Islet of Langerhans (tissue), 1 donor: ENCODE results near the gene TCF19.

ENCODE experiments used
- FAIRE-seq: peaks from one replicate; lab custom pipeline; 2011; peaks lifted over from hg19 to GRCh38; lab: Jason Lieb, UNC

The TCF19 gene

GRCh38 chr6:31128093-31128676 lies 30.2 kb upstream of the TCF19 start:
- FAIRE-seq: no peak

DNA sequence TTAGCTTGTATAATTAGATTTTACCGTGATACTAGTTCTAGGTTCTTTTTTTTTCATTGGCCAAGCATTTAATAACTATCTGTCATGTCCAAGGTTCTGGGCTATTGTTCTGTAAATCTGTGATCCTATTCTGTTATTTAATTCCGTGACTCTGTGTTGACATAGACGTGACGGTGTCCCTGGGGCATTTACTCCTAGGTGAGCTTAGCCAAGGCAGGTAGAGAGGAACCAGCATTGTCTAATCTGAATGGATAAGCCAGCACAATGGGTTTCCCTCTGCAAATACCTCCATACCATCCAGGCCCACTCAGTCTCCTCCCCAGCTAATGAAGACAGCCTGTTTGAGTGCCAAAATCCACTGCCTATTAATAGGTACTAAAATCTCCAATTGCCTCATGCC lies 29.3 kb upstream of the TCF19 start:
- no peak for FAIRE-seq

DNA sequence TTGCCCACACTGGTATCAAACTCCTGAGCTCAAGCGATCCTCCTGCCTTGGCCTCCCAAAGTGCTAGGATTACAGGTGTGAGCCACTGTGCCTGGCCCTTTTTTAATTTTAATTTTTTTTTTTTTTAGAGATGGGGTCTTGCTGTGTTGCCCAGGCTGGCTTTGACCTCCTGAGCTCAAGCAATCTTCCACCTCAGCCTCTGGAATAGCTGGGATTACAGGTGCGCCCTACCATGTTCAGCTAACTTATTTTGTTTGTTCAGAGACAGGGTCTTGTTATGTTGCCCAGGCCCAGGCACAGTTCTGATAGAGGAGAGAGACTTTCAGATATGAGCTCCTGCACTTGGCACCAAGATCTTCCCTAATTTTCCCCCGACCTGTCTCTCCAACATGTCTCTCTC lies 27.6 kb upstream of the TCF19 start:
- no peak for FAIRE-seq

DNA sequence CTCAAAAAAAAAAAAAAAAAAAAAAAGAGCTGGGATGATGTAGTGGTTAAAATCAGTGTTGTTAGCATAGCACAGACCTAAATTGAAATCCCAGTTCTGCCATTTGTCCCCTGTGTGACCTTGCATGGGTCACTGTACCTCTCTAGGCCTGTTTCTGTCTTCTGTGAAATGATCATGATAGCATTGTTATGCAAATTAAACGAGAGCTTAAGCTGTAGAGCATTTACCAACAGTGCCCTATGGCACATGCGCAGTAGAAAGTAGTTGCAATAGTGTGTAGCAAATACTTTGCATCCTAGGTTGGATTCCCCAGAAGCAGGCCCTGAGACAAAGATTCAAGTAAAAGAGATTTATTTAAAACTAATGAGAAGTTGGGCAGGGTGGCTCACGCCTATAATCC lies 26.8 kb upstream of the TCF19 start:
- FAIRE-seq: no peak

DNA sequence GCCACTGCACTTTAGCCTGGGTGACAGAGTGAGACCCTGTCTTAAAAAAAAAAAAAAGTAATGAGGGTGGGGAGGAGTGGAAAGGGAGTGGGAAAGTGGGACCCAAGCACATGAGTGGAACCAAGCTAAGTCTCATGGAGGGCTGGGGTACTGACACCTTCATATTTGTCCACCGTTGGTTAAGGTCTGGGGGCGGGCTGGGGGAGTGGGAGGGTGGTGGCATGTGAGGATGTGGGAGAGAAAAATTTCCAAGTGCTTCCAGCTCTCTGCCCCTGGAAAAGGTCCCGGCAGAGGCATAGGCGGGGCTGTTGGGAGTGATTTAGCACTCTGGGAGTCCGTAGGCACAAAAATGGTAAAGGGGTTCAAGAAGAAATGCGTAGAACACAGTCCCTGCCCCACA lies 25.6 kb upstream of the TCF19 start:
- no peak for FAIRE-seq

- no peak for FAIRE-seq
Measured at GRCh38 chr6:31135710-31136109, 22.7 kb upstream of the TCF19 start.

GRCh38 chr6:31138982-31139381 lies 19.4 kb upstream of the TCF19 start, which contains the start of gene PSORS1C2:
TSS of gene PSORS1C2 (minus strand) at chr6:31139066. CDS start at chr6:31139026, 40 bp downstream.
- no peak for FAIRE-seq

GRCh38 chr6:31139599-31139998 lies 18.8 kb upstream of the TCF19 start:
- no peak for FAIRE-seq

GRCh38 chr6:31140643-31141042 lies 17.7 kb upstream of the TCF19 start:
- no peak for FAIRE-seq

DNA sequence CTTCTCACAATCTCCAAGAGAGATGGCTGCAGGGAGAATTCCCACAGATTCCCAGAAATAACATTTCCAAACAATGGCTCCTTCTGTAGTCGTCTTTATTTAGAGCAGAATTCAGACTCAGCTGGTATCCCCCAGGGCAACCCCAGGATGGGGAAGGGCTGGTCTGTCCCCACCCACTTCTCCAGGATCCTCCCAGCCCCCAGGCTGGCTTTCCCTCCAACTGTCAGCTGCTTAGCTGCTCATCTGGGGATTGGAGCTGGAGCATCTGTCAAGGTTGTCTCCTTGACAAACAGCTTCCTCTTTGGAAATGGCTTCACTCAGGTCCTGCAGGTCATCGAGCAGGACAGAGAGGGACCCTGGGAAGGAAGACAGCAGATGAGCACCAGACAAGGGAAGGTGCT lies 16.0 kb upstream of the TCF19 start:
- FAIRE-seq: no peak

DNA sequence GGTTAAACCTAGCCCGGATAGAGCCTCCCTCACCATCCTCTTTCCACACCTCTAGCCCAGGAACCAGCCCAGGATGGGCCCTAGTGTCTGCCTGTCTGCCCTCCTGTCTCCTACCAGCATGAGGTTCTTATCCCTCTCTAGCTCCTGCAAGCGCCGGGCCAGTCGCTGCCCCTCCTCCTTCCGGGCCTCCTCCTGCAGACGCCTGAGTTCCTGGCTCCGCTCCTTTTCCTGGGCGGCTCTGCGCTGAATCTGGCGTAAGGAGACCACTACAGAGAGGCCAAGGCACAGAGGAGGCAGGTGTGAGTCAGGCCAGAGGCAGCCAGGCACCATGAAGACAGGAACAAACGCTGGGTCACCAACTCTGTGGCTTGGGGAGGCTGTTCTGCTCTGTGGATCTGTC lies 15.2 kb upstream of the TCF19 start:
- no peak for FAIRE-seq

DNA sequence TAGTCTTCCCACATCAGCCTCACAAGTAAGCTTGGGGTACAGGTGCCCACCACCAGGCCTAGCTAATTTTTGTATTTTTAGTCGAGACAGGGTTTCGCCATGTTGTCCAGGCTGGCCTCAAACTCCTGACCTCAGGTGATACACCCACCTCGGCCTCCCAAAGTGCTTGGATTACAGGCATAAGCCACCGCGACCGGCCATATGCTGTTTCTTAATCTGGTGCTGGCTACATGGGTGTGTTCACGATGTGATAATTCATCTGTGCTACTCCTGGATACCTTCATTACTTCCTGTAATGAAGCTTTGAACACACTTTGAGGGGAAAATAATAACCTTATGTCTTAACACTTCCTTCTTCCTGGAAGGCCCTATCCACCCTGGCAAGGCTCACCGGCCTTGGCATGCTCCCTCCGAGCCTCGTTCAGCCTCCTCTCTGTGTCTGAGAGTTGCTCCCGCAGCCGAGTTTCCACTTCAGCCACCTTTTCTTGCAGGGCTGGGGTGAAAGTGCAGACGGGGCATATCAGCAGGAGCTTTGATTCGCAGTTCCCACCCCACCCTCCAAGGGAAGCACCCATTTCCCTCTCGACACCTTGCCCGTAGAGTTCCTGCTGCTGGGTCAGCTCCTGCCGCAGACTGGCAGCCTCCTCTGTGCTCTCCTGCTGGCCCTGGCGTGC lies 14.0 kb upstream of the TCF19 start:
- FAIRE-seq: no peak

GRCh38 chr6:31144970-31145340 lies 13.4 kb upstream of the TCF19 start:
- FAIRE-seq: no peak

- FAIRE-seq: no peak
Measured at GRCh38 chr6:31145386-31145785, 13.0 kb upstream of the TCF19 start.

DNA sequence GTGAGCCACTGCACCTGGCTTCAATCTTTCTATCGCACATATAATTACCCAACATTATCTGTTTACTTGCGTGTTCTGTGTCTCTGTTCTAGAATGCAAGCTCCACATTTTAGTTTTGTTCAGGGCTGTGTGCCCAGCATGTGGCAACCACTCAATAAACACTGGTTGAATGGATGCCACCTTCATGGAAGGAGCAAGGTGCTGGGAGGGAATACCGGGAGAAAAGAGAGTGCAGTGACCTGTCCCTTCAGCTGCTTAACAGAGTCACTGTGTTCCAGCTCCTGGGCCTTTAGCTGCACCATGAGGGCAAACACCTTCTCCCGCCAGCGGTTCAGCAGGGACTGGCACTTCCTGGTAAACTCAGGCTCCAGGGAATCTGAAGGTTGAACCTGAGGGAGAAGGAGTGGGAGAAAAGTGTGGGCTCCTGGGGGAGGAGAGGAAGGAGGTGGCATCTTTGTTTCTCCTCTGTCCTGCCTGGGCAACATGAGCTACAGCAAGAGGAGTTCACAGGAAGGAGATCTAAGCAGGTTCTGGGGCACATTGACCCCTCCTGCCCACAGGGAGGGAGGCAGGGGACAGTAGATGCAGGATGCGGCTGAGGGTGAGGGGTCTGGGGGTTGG lies 8.5 kb upstream of the TCF19 start:
- no peak for FAIRE-seq

- FAIRE-seq: no peak
Measured at GRCh38 chr6:31152781-31153180, 5.6 kb upstream of the TCF19 start.

DNA sequence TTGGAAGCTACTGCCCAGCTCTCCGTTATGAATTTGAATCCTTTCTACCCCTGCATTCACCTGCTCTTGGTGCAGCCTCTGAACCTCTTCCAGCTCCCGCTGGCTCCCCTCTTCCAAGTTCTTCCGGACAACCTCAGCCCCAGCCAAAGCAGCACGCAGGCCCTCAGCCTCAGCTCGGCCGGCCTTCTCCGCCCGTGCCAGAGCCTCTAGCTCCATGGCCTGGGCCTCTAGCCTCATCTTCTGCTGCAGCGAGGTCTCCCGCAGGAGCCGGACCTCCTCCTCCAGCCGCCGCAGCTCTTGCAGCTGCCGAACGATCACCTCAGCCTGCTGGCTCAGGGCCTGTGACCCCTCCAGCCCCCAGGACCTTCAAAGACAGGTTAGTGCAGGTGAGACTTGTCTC lies 4.0 kb upstream of the TCF19 start:
- no peak for FAIRE-seq

DNA sequence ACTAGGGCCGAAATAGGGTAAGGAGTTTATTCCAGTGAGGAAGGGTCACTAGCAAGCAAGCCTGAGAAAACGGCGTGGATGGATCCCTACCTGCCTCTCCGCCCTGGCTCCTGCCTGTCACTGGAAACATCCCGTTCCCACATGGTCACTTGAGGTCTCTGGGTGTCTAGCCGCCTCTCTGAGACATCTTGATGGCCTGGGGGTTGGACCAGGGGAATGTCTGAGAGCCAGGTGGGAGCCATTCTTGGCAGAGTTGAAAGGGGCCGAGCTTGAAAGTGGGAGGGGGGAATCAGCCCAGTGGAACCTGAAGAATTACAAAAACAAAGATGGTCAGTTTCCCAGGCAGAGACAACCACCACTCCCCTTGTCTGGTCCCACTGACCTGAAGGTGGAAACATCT lies 1.7 kb upstream of the TCF19 start:
- no peak for FAIRE-seq

- no peak for FAIRE-seq
Measured at GRCh38 chr6:31157513-31158139, 763 bp upstream of the TCF19 start, which contains the start of gene CCHCR1. TSS of gene CCHCR1 (minus strand) at chr6:31157802. CDS start at chr6:31157600, 202 bp downstream.

DNA sequence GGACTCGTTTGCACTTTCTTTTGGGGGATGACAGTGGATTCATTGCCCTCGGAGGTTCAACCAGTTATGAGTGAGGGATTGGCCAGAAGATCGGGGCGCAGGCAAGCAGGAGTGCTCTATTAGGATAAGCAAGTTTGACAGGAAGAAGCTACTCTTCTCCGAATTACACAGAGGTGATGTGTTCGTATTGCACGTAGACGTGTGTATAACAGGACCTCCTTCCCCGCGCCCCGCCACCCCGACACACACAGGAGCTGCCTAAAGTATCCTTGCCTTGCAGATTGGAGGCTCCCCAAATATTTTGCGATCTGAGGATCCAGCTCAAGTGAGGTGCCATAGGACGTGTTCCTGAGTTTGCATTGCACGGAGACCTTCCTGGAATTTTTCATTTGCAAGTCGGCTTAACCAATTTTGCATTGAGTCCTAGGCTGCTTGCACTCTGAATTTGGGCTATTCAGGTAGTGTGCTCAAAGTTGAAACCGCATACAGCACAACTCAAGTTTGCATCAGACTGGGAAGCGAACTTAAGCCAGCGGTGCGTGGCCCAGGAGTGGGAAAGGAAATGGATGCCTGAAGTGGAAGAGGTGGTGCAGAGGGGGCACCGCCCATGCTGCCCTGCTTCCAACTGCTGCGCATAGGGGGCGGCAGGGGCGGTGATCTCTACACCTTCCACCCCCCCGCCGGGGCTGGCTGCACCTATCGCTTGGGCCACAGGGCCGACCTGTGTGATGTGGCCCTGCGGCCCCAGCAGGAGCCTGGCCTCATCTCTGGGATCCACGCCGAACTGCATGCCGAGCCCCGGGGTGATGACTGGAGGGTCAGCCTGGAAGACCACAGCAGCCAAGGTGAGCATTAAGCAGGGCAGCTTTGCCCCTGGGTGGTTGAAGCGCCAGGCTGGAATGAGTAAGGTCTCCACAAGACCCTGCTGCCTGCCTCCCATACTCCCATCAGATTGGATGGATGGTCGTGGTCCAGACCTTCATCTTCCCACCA lies 770 bp downstream of the TCF19 start:
- no peak for FAIRE-seq

GRCh38 chr6:31161216-31162126 lies 3.1 kb downstream of the TCF19 start:
- FAIRE-seq: no peak
